Uterus (tissue), 2 donors: Measurements from ENCODE around the gene TSPAN17.

Experiments used
- CTCF ChIP-seq, 4 experiments: fragments of 200-600 bp in 2 of 4; fragments of 450-650 bp in 2 of 4; sonication (generic) in 2 of 4; IDR thresholded peaks; one replicate each; pipeline ENCODE4 v1.5.1; 2016 to 2019; ENCODE audit warnings: antibody characterized with exemption in 4 of 4, mild to moderate bottlenecking in 2 of 4, moderate library complexity in 1 of 4
- POLR2A ChIP-seq, 2 donors: fragments of 450-650 bp; IDR thresholded peaks; one replicate each; pipeline ENCODE4 v1.6.1; 2016; ENCODE audit warnings: antibody characterized with exemption in 2 of 2, mild to moderate bottlenecking in 1 of 2, moderate library complexity in 1 of 2

- TF ChIP-seq CTCF (IDR thresholded peaks at IDR 0.05) (no peak), POLR2A (IDR thresholded peaks at IDR 0.05) (no peak)
Observed at GRCh38 chr5:176625512-176625911, 21.8 kb upstream of the TSPAN17 start.
